H9 (cell line): Measurements from ENCODE around the gene HLA-C. TPM values are rescaled to one million over a fixed set of nuclear protein-coding genes. Genes with fewer than 3 reads are reported as not detected.

Experiments used
- DNase-seq: peaks from one replicate; pipeline ENCODE4 v3.0.0-alpha.2; 2017
- H2AFZ ChIP-seq: one replicate; pipeline ENCODE4 v1.6.1; 2013; ENCODE audit warnings: mild to moderate bottlenecking, low read length, control low read depth, moderate library complexity
- H2AK5ac ChIP-seq: 2 replicates; pipeline ENCODE4 v1.6.1; 2013; ENCODE audit warnings: low read length, control low read depth, mixed read lengths; ENCODE audit not compliant: insufficient read length
- H2BK120ac ChIP-seq: one replicate; pipeline ENCODE4 v1.6.1; 2013; ENCODE audit warnings: low read depth, mild to moderate bottlenecking, low read length, control low read depth, inconsistent platforms; ENCODE audit not compliant: poor library complexity, severe bottlenecking
- H2BK12ac ChIP-seq: 2 replicates; pipeline ENCODE4 v1.6.1; 2013; ENCODE audit warnings: low read length, control low read depth, mixed read lengths, low read depth; ENCODE audit not compliant: insufficient read length
- H2BK15ac ChIP-seq: 2 replicates; pipeline ENCODE4 v1.6.1; 2013; ENCODE audit warnings: low read depth, low read length, control low read depth
- H2BK20ac ChIP-seq: one replicate; pipeline ENCODE4 v1.6.1; 2013; ENCODE audit warnings: low read depth, mild to moderate bottlenecking, low read length, control low read depth, inconsistent platforms; ENCODE audit not compliant: poor library complexity, severe bottlenecking
- H2BK5ac ChIP-seq: 2 replicates; pipeline ENCODE4 v1.6.1; 2013; ENCODE audit warnings: low read length, control low read depth, mixed read lengths; ENCODE audit not compliant: insufficient read length
- H3K14ac ChIP-seq: 2 replicates; pipeline ENCODE4 v1.6.1; 2013; ENCODE audit warnings: low read length, control low read depth; ENCODE audit not compliant: insufficient read depth
- H3K18ac ChIP-seq: 2 replicates; pipeline ENCODE4 v1.6.1; 2013; ENCODE audit warnings: low read depth, mild to moderate bottlenecking, mixed read lengths, low read length, control low read depth; ENCODE audit not compliant: insufficient read length
- H3K23ac ChIP-seq: 2 replicates; pipeline ENCODE4 v1.6.1; 2013; ENCODE audit warnings: low read length, control low read depth, mixed read lengths, low read depth; ENCODE audit not compliant: insufficient read length
- H3K23me2 ChIP-seq: 2 replicates; pipeline ENCODE4 v1.6.1; 2013; ENCODE audit warnings: low read depth, mild to moderate bottlenecking, mixed read lengths, low read length, control low read depth; ENCODE audit not compliant: insufficient read length, poor library complexity, severe bottlenecking
- H3K27ac ChIP-seq: 2 replicates; pipeline ENCODE4 v1.5.1; 2013; ENCODE audit warnings: low read length, control low read depth, mixed read lengths, low read depth; ENCODE audit not compliant: insufficient read length
- H3K27me3 ChIP-seq: 2 replicates; pipeline ENCODE4 v1.6.1; 2013; ENCODE audit warnings: low read length, control low read depth, inconsistent platforms; ENCODE audit not compliant: insufficient read depth
- H3K4ac ChIP-seq: 2 replicates; pipeline ENCODE4 v1.6.1; 2013; ENCODE audit warnings: low read depth, mild to moderate bottlenecking, control low read depth, inconsistent platforms, low read length, moderate library complexity
- H3K4me1 ChIP-seq: 2 replicates; pipeline ENCODE4 v1.6.1; 2013; ENCODE audit warnings: low read length, control low read depth, inconsistent platforms; ENCODE audit not compliant: insufficient read depth
- H3K4me2 ChIP-seq: 2 replicates; pipeline ENCODE4 v1.6.1; 2013; ENCODE audit warnings: low read length, control low read depth, mixed read lengths; ENCODE audit not compliant: insufficient read length, insufficient read depth
- H3K56ac ChIP-seq: 2 replicates; pipeline ENCODE4 v1.6.1; 2013; ENCODE audit warnings: low read depth, mild to moderate bottlenecking, mixed read lengths, low read length, control low read depth; ENCODE audit not compliant: insufficient read length
- H3K79me1 ChIP-seq: 2 replicates; pipeline ENCODE4 v1.6.1; 2013; ENCODE audit warnings: low read depth, mild to moderate bottlenecking, moderate library complexity, low read length, control low read depth, inconsistent platforms; ENCODE audit not compliant: insufficient read depth, poor library complexity, severe bottlenecking
- H3K79me2 ChIP-seq: 2 replicates; pipeline ENCODE4 v1.6.1; 2013; ENCODE audit warnings: low read length, control low read depth, inconsistent platforms; ENCODE audit not compliant: insufficient read depth
- H3K9ac ChIP-seq: 2 replicates; pipeline ENCODE4 v1.6.1; 2013; ENCODE audit warnings: low read length, control low read depth, mixed read lengths; ENCODE audit not compliant: insufficient read length; ENCODE audit errors: extremely low read depth
- H3K9me3 ChIP-seq: one replicate; pipeline ENCODE4 v1.6.1; 2013; ENCODE audit warnings: low read depth, low read length, inconsistent platforms; ENCODE audit not compliant: control insufficient read depth
- H3T11ph ChIP-seq: one replicate; pipeline ENCODE4 v1.6.1; 2013; ENCODE audit warnings: mild to moderate bottlenecking, low read length, control low read depth, inconsistent platforms
- H4K20me1 ChIP-seq: one replicate; pipeline ENCODE4 v1.6.1; 2013; ENCODE audit not compliant: control insufficient read depth, insufficient read length, insufficient read depth
- H4K5ac ChIP-seq: 2 replicates; pipeline ENCODE4 v1.6.1; 2013; ENCODE audit warnings: low read depth, mild to moderate bottlenecking, mixed read lengths, low read length, control low read depth; ENCODE audit not compliant: insufficient read length
- H4K8ac ChIP-seq: replicated peaks from 2 replicates; pipeline ENCODE4 v1.6.1; 2013; ENCODE audit warnings: low read length, control low read depth, mixed read lengths, low read depth; ENCODE audit not compliant: insufficient read length
- H4K91ac ChIP-seq: 2 replicates; pipeline ENCODE4 v1.6.1; 2013; ENCODE audit warnings: low read depth, mild to moderate bottlenecking, moderate library complexity, mixed read lengths, low read length, control low read depth; ENCODE audit not compliant: insufficient read length
- H3K27ac Mint-ChIP-seq, 3 experiments: 2 replicates in 2 of 3; 3 replicates in 1 of 3; pipeline ENCODE4 v1.8.0; 2020 to 2021; ENCODE audit warnings: mixed read lengths in 3 of 3, mild to moderate bottlenecking in 1 of 3, moderate library complexity in 1 of 3
- H3K27me3 Mint-ChIP-seq: 2 replicates; pipeline ENCODE4 v1.8.0; 2021; ENCODE audit warnings: low read depth, mild to moderate bottlenecking, moderate library complexity, mixed read lengths
- H3K36me3 Mint-ChIP-seq, 3 experiments: 2 replicates in 2 of 3; 3 replicates in 1 of 3; pipeline ENCODE4 v1.8.0; 2020 to 2021; ENCODE audit warnings: low read depth in 3 of 3, mixed read lengths in 3 of 3; ENCODE audit not compliant: insufficient read depth in 1 of 3
- H3K4me1 Mint-ChIP-seq, 2 experiments: 2 replicates each; pipeline ENCODE4 v1.8.0; 2020; ENCODE audit warnings: mixed read lengths in 2 of 2
- H3K4me3 Mint-ChIP-seq, 2 experiments: 2 replicates in 1 of 2; 3 replicates in 1 of 2; pipeline ENCODE4 v1.8.0; 2020 to 2021; ENCODE audit warnings: mild to moderate bottlenecking in 2 of 2, mixed read lengths in 2 of 2, moderate library complexity in 1 of 2
- H3K9me3 Mint-ChIP-seq, 2 experiments: 2 replicates in 1 of 2; 3 replicates in 1 of 2; pipeline ENCODE4 v1.8.0; 2020; ENCODE audit warnings: mild to moderate bottlenecking in 2 of 2, mixed read lengths in 2 of 2, moderate library complexity in 1 of 2
- CTCF ChIP-seq: fragments of 200-600 bp; sonication (generic); conservative IDR thresholded peaks from 3 replicates; pipeline ENCODE4 v1.8.0; 2021; ENCODE audit warnings: antibody characterized with exemption, mild to moderate bottlenecking
- WGBS: extraction: QIAGEN DNeasy Blood & Tissue Kit; methylation state at CpG from one replicate; pipeline ENCODE4 v1.1.7; 2013; ENCODE audit warnings: missing lambda C conversion rate, low lambda C conversion rate, mixed read lengths; ENCODE audit not compliant: insufficient read length; ENCODE audit errors: extremely low coverage; 5-methylcytosine and 5-hydroxymethylcytosine counted together
- total RNA-seq: library from RNA; stranded (reverse); gene quantifications from 2 replicates; pipeline ENCODE4 v1.2.1, GENCODE V29; 2021

The HLA-C gene
- total RNA-seq, 1 experiment from 2014 or later: 239 TPM

- no peak overlapping the region for H4K8ac ChIP-seq
- no peaks in the 10 kb centered on the region for H3K23me2 ChIP-seq
- no peak for DNase-seq
- peaks cover 0 to 28% (median 1%) of the 10 kb centered on the region in 3 experiments; a peak in 5 of 7 replicates for H3K36me3 Mint-ChIP-seq
- H3K9me3 Mint-ChIP-seq: peaks cover 14 to 24% of the 10 kb centered on the region in 2 experiments
- TF ChIP-seq CTCF: no peak
- H3K4me2 ChIP-seq: no peak overlapping the region
- H3K4me3 Mint-ChIP-seq: no peak overlapping the region
- H4K5ac ChIP-seq: no peak overlapping the region
- H2AK5ac ChIP-seq: no peak overlapping the region
- peaks cover 32 to 34% of the 10 kb centered on the region in 2 experiments for H3K4me1 Mint-ChIP-seq
- H3K14ac ChIP-seq: no peak overlapping the region
- no peak overlapping the region for H2BK20ac ChIP-seq
- H3K27me3 ChIP-seq: no peaks in the 10 kb centered on the region
- no peak overlapping the region for H2BK120ac ChIP-seq
- H3K56ac ChIP-seq: no peak overlapping the region
- H3K27ac Mint-ChIP-seq: no peak overlapping the region
- no peak overlapping the region for H4K91ac ChIP-seq
- no peak overlapping the region for H3K9ac ChIP-seq
- no peak overlapping the region for H3T11ph ChIP-seq
- H2AFZ ChIP-seq: no peak overlapping the region
- peaks cover 1% of the 10 kb centered on the region; the same call in 1 of the 2 replicates for H3K27me3 Mint-ChIP-seq
- WGBS: no CpG with 5 or more reads among the region's 2 CpGs
- no peak overlapping the region for H3K18ac ChIP-seq
- no peak overlapping the region for H2BK15ac ChIP-seq
- H3K27ac ChIP-seq: no peak overlapping the region
- H4K20me1 ChIP-seq: no peaks in the 10 kb centered on the region
- H3K4ac ChIP-seq: no peak overlapping the region
- no peak overlapping the region for H3K23ac ChIP-seq
- no peaks in the 10 kb centered on the region for H3K79me2 ChIP-seq
- no peak overlapping the region for H2BK5ac ChIP-seq
- no peak overlapping the region for H2BK12ac ChIP-seq
- no peaks in the 10 kb centered on the region for H3K9me3 ChIP-seq
- H3K79me1 ChIP-seq: no peaks in the 10 kb centered on the region
- peaks cover 7% of the 10 kb centered on the region for H3K4me1 ChIP-seq
These were observed 22.7 kb downstream of the HLA-C start for GRCh38 chr6:31249184-31249583.
